H1 (cell line): ENCODE measurements around the gene PDGFRA. TPM values are rescaled to one million over a fixed set of nuclear protein-coding genes. Genes with fewer than 3 reads are reported as not detected.

Source experiments
- CTCF ChIA-PET: fragments of 300-600 bp; sonication (Branson Sonifier 250); formaldehyde crosslinking; loops from one replicate; lab custom pipeline; 2021; ENCODE audit not compliant: partially characterized antibody; lab: Charles Lee
- POLR2A ChIA-PET: fragments of 300-600 bp; sonication (Branson Sonifier 250); formaldehyde crosslinking; loops from one replicate; lab custom pipeline; 2021; ENCODE audit warnings: inconsistent platforms; ENCODE audit not compliant: partially characterized antibody; lab: Charles Lee
- DNase-seq, 2 experiments: peaks; one replicate each; pipeline versions ENCODE4 v3.0.0 to v3.0.0-alpha.2; 2010 to 2022; ENCODE audit warnings: low spot score in 2 of 2, low read depth in 1 of 2, mixed read lengths in 1 of 2
- FAIRE-seq: peaks from 2 replicates; lab custom pipeline; 2011; peaks lifted over from hg19 to GRCh38; lab: Jason Lieb, UNC
- H2AFZ ChIP-seq: 2 replicates; pipeline ENCODE4 v1.8.1; 2012; ENCODE audit warnings: low read length, inconsistent platforms
- H2AK5ac ChIP-seq: 2 replicates; pipeline ENCODE4 v1.6.1; 2013; ENCODE audit warnings: low read depth, low read length
- H2BK120ac ChIP-seq: replicated peaks from 2 replicates; pipeline ENCODE3; 2013; ENCODE audit warnings: low read depth, low read length, inconsistent platforms
- H2BK12ac ChIP-seq: 2 replicates; pipeline ENCODE4 v1.6.1; 2013; ENCODE audit warnings: low read depth, low read length
- H2BK15ac ChIP-seq: 2 replicates; pipeline ENCODE4 v1.6.1; 2013; ENCODE audit warnings: low read length
- H2BK20ac ChIP-seq: 2 replicates; pipeline ENCODE4 v1.6.1; 2013; ENCODE audit warnings: low read length
- H2BK5ac ChIP-seq: 2 replicates; pipeline ENCODE4 v1.6.1; 2013; ENCODE audit warnings: low read depth, low read length
- H3K14ac ChIP-seq: 2 replicates; pipeline ENCODE4 v1.6.1; 2013; ENCODE audit warnings: inconsistent platforms; ENCODE audit not compliant: insufficient read length
- H3K18ac ChIP-seq: 2 replicates; pipeline ENCODE4 v1.6.1; 2013; ENCODE audit warnings: low read length; ENCODE audit errors: extremely low read depth
- H3K23ac ChIP-seq: 2 replicates; pipeline ENCODE4 v1.6.1; 2013; ENCODE audit warnings: inconsistent platforms; ENCODE audit not compliant: insufficient read length
- H3K23me2 ChIP-seq: 2 replicates; pipeline ENCODE4 v1.6.1; 2013; ENCODE audit warnings: low read depth, low read length
- H3K27ac ChIP-seq: 2 replicates; pipeline ENCODE4 v1.6.1; 2011; ENCODE audit warnings: low read depth, low read length, inconsistent platforms
- H3K27me3 ChIP-seq, 4 experiments: replicated peaks in 1 of 4; 1 replicate in 1 of 4; 2 replicates in 3 of 4; pipeline versions ENCODE4 v1.6.1 to v1.8.1; 2011 to 2013; ENCODE audit warnings: low read length in 3 of 4, mild to moderate bottlenecking in 3 of 4, inconsistent platforms in 2 of 4, mixed read lengths in 2 of 4, moderate library complexity in 1 of 4; ENCODE audit not compliant: control insufficient read depth in 3 of 4, insufficient read depth in 3 of 4; ENCODE audit errors: extremely low read depth in 1 of 4
- H3K36me3 ChIP-seq, 4 experiments: 2 replicates each; pipeline versions ENCODE4 v1.6.1 to v1.8.1; 2011 to 2013; ENCODE audit warnings: mild to moderate bottlenecking in 4 of 4, low read length in 3 of 4, moderate library complexity in 2 of 4, control low read depth in 1 of 4, inconsistent platforms in 1 of 4; ENCODE audit not compliant: insufficient read depth in 4 of 4, control insufficient read depth in 2 of 4
- H3K4ac ChIP-seq: replicated peaks from 2 replicates; pipeline ENCODE3; 2013; ENCODE audit warnings: low read length, low read depth, mixed read lengths, inconsistent platforms; ENCODE audit not compliant: insufficient read length
- H3K4me1 ChIP-seq, 4 experiments: replicated peaks in 1 of 4; 1 replicate in 1 of 4; 2 replicates in 3 of 4; pipeline versions ENCODE4 v1.6.1 to v1.8.1; 2011 to 2013; ENCODE audit warnings: low read length in 3 of 4, inconsistent platforms in 2 of 4, mixed read lengths in 1 of 4; ENCODE audit not compliant: insufficient read depth in 4 of 4, control insufficient read depth in 3 of 4
- H3K4me2 ChIP-seq, 2 experiments: 2 replicates each; pipeline versions ENCODE4 v1.6.1 to v1.8.1; 2011 to 2013; ENCODE audit warnings: low read depth in 2 of 2, low read length in 2 of 2, control low read depth in 1 of 2, inconsistent platforms in 1 of 2, mild to moderate bottlenecking in 1 of 2; ENCODE audit not compliant: insufficient read depth in 1 of 2
- H3K4me3 ChIP-seq, 4 experiments: fragments of 200-600, 300-600 bp in 1 of 4; sonication (generic), shearing (Covaris generic), sonication (Bioruptor Twin) in 1 of 4; 2 replicates each; pipeline versions ENCODE4 v1.5.1 to v1.8.1; 2011 to 2016; ENCODE audit warnings: low read length in 4 of 4, low read depth in 3 of 4, control low read depth in 2 of 4, inconsistent platforms in 2 of 4, mild to moderate bottlenecking in 2 of 4, mixed read lengths in 1 of 4, moderate library complexity in 1 of 4; ENCODE audit not compliant: insufficient read depth in 2 of 4; ENCODE audit errors: extremely low read depth in 1 of 4
- H3K56ac ChIP-seq: replicated peaks from 2 replicates; pipeline ENCODE3; 2013; ENCODE audit warnings: low read depth, mild to moderate bottlenecking, mixed read lengths, low read length, inconsistent platforms; ENCODE audit not compliant: insufficient read length
- H3K79me1 ChIP-seq: 2 replicates; pipeline ENCODE4 v1.6.1; 2013; ENCODE audit warnings: low read depth, low read length, control low read depth
- H3K79me2 ChIP-seq, 2 experiments: 2 replicates each; pipeline versions ENCODE4 v1.6.1 to v1.8.1; 2012 to 2013; ENCODE audit warnings: low read length in 2 of 2, mild to moderate bottlenecking in 2 of 2, inconsistent platforms in 1 of 2; ENCODE audit not compliant: insufficient read depth in 2 of 2, control insufficient read depth in 1 of 2
- H3K9ac ChIP-seq, 4 experiments: replicated peaks in 1 of 4; 1 replicate in 1 of 4; 2 replicates in 3 of 4; pipeline versions ENCODE4 v1.6.1 to v1.8.1; 2011 to 2013; ENCODE audit warnings: low read depth in 3 of 4, low read length in 3 of 4, control low read depth in 2 of 4, mild to moderate bottlenecking in 2 of 4, moderate library complexity in 2 of 4, inconsistent platforms in 1 of 4; ENCODE audit errors: extremely low read depth in 1 of 4
- H3K9me3 ChIP-seq, 2 experiments: 2 replicates each; pipeline versions ENCODE4 v1.6.1 to v1.8.1; 2012 to 2013; ENCODE audit warnings: mild to moderate bottlenecking in 2 of 2, moderate library complexity in 2 of 2, control low read depth in 1 of 2, inconsistent platforms in 1 of 2, low read depth in 1 of 2, low read length in 1 of 2, mixed read lengths in 1 of 2; ENCODE audit not compliant: insufficient read depth in 2 of 2
- H4K20me1 ChIP-seq, 2 experiments: replicated peaks in 1 of 2; 2 replicates each; pipeline versions ENCODE3 to v1.8.1; 2011 to 2013; ENCODE audit warnings: inconsistent platforms in 2 of 2, low read length in 2 of 2, mild to moderate bottlenecking in 1 of 2; ENCODE audit not compliant: insufficient read depth in 2 of 2, control insufficient read depth in 1 of 2
- H4K5ac ChIP-seq: 2 replicates; pipeline ENCODE4 v1.6.1; 2013; ENCODE audit warnings: low read length, low read depth, mixed read lengths, inconsistent platforms; ENCODE audit not compliant: insufficient read length
- H4K8ac ChIP-seq: 2 replicates; pipeline ENCODE4 v1.8.0; 2013; ENCODE audit warnings: mild to moderate bottlenecking, moderate library complexity, low read length, inconsistent platforms; ENCODE audit not compliant: insufficient read depth; ENCODE audit errors: extremely low read depth
- H4K91ac ChIP-seq: replicated peaks from 2 replicates; pipeline ENCODE3; 2013; ENCODE audit warnings: low read length, mixed read lengths, inconsistent platforms; ENCODE audit not compliant: insufficient read length
- BCL11A ChIP-seq, 2 experiments: IDR thresholded peaks; one replicate each; pipeline ENCODE4 v1.6.1; 2011; ENCODE audit warnings: low read depth in 2 of 2, low read length in 2 of 2, mild to moderate bottlenecking in 2 of 2
- E2F6 ChIP-seq: IDR thresholded peaks from 2 replicates; pipeline ENCODE4 v1.6.1; 2012; ENCODE audit warnings: inconsistent platforms
- EZH2 ChIP-seq: fragments of 200-600 bp; sonication (generic); IDR thresholded peaks from 2 replicates; pipeline ENCODE4 v1.7.1; 2012; ENCODE audit warnings: low read depth, mild to moderate bottlenecking, moderate library complexity, low read length, inconsistent platforms; ENCODE audit not compliant: severe bottlenecking
- FOSL1 ChIP-seq: IDR thresholded peaks from 2 replicates; pipeline ENCODE4 v1.6.1; 2011; ENCODE audit warnings: mild to moderate bottlenecking, low read depth, low read length, moderate library complexity; ENCODE audit not compliant: insufficient read depth
- GTF2F1 ChIP-seq: IDR thresholded peaks from 2 replicates; pipeline ENCODE4 v1.6.1; 2012; ENCODE audit warnings: low read depth, low read length, improper control_type of control experiment, borderline replicate concordance
- RAD21 ChIP-seq, 2 experiments: IDR thresholded peaks in 1 of 2; conservative IDR thresholded peaks in 1 of 2; 2 replicates each; pipeline ENCODE4 v1.6.1; 2011; ENCODE audit warnings: low read depth in 2 of 2, low read length in 2 of 2, improper control_type of control experiment in 1 of 2, inconsistent platforms in 1 of 2, mild to moderate bottlenecking in 1 of 2, moderate library complexity in 1 of 2
- SIN3A ChIP-seq, 2 experiments: IDR thresholded peaks in 1 of 2; conservative IDR thresholded peaks in 1 of 2; 2 replicates each; pipeline ENCODE4 v1.6.1; 2011 to 2012; ENCODE audit warnings: low read length in 2 of 2, improper control_type of control experiment in 1 of 2, low read depth in 1 of 2, mild to moderate bottlenecking in 1 of 2
- SIX5 ChIP-seq: IDR thresholded peaks from 2 replicates; pipeline ENCODE4 v1.6.1; 2011; ENCODE audit warnings: mild to moderate bottlenecking, low read depth, low read length
- TAF7 ChIP-seq: optimal IDR thresholded peaks from 2 replicates; pipeline ENCODE3; 2011; ENCODE audit warnings: low read depth, mild to moderate bottlenecking, inconsistent platforms, low read length, moderate library complexity, borderline replicate concordance
- WGBS, 2 experiments: shearing (Covaris generic) in 1 of 2; methylation state at CpG; one replicate each; pipeline versions ENCODE4 v1.1.6 to v1.1.7; 2013 to 2015; ENCODE audit warnings: low lambda C conversion rate in 2 of 2, mixed read lengths in 2 of 2, inconsistent platforms in 1 of 2, low coverage in 1 of 2, missing lambda C conversion rate in 1 of 2; ENCODE audit not compliant: insufficient replicate concordance in 2 of 2, insufficient coverage in 1 of 2, insufficient read length in 1 of 2; ENCODE audit errors: extremely low coverage in 1 of 2, missing lambda C conversion rate in 1 of 2; 5-methylcytosine and 5-hydroxymethylcytosine counted together
- polyA plus RNA-seq, 7 experiments: library from polyadenylated mRNA; depleted of rRNA in 3 of 7; stranded (reverse) in 5 of 7; unstranded in 2 of 7; fragments of >200 nt in 5 of 7; fragments of 200-250 nt in 2 of 7; gene quantifications; 1 replicate in 5 of 7; 2 replicates in 1 of 7; 4 replicates in 1 of 7; pipeline versions ENCODE4 v1.2.1 to v1.2.3, GENCODE V29; 2011 to 2013; ENCODE audit warnings: missing spikeins in 2 of 7, mixed read lengths in 2 of 7
- total RNA-seq: library from RNA; stranded (reverse); fragmentation: NEBNext Ultra II Directional; extraction: Animal tissue kit (Norgen Biotek cat#: 25700); gene quantifications from 2 replicates; pipeline ENCODE4 v1.2.1, GENCODE V29; 2021
- TF ChIP-seq, protein P1 (sequence below): IDR thresholded peaks from 2 replicates; pipeline ENCODE4 v1.6.1; 2012; ENCODE audit warnings: low read length, inconsistent platforms

PDGFRA gene
- total and polyA plus RNA-seq, 2 of the 8 experiments (the other 6 are each of a cell fraction or from before 2014, with no cell fraction given) = 1.4 to 3.4 TPM

DNA sequence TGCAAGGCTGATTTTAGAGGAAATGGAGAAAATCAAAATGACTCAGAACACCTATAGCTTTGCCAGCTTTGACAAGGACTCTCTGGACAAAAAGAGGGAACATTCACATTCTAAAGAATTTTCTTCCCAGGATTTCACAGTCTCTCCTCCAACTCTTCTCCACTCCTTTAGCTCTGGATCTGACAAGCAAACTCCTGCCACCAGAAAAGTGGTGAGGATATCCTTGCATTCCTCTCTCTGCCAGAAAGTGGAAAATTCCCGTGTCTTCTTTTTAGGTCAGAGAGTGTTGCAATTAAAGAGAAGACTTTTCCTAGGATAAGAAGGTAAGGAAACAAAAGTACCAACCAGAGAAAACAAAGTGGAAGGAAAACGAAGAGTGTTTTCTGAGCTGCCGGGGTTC is 16.1 kb upstream of the PDGFRA start:
- Histone ChIP-seq H3K4me3 (no peak overlapping the region), H4K91ac (no peak overlapping the region), H3K9ac (no peak overlapping the region), H2BK5ac (no peak overlapping the region), H3K56ac (no peak overlapping the region), H2BK15ac (no peak overlapping the region), H3K14ac (no peak overlapping the region), H3K23ac (no peak overlapping the region), H3K4me1 (no peaks in the 10 kb centered on the region), H2BK12ac (no peak overlapping the region), H3K79me1 (no peaks in the 10 kb centered on the region), H3K9me3 (no peaks in the 10 kb centered on the region), H2AFZ (no peak overlapping the region), H2AK5ac (no peak overlapping the region), H2BK120ac (no peak overlapping the region), H3K23me2 (peaks cover 2% of the 10 kb centered on the region; the same call in 1 of the 2 replicates), H3K4me2 (no peak overlapping the region), H3K27me3 (peaks cover 0 to 5% (median 2%) of the 10 kb centered on the region in 4 experiments; a peak in 5 of 7 replicates), H4K8ac (no peak overlapping the region), H2BK20ac (no peak overlapping the region), H3K27ac (no peak overlapping the region), H4K5ac (no peak overlapping the region), H3K18ac (no peak overlapping the region), H4K20me1 (no peaks in the 10 kb centered on the region), H3K36me3 (no peaks in the 10 kb centered on the region), H3K79me2 (no peaks in the 10 kb centered on the region), H3K4ac (no peak overlapping the region)
- no peak for FAIRE-seq
- CTCF ChIA-PET = interaction anchor here (1.3 to 7.6 kb wide), 3 partner anchors 20 to 303 kb away, joined by 7 to 50 read pairs (median 28); no protein-coding TSS in a partner anchor
- WGBS, 2 experiments = 76% methylated on average over 3 of the region's 3 CpGs; no CpG with 5 or more reads in 1 of the 2 experiments
- no peak for DNase-seq
- POLR2A ChIA-PET = no interaction called here
- TF ChIP-seq SIX5 (no peak), FOSL1 (no peak), BCL11A (IDR thresholded peaks at IDR 0.05; ENCODE audit: low read depth in 2 of 2, low read length in 2 of 2) (no peak), RAD21 (IDR thresholded peaks at IDR 0.05 in 1 of 2, conservative IDR thresholded peaks at IDR 0.05 in 1 of 2; ENCODE audit: low read depth in 2 of 2, low read length in 2 of 2) (no peak), EZH2 (no peak), GTF2F1 (no peak), SIN3A (conservative IDR thresholded peaks at IDR 0.05 in 1 of 2, IDR thresholded peaks at IDR 0.05 in 1 of 2; ENCODE audit: low read depth in 1 of 2, low read length in 2 of 2) (no peak), E2F6 (no peak), TAF7 (no peak)
- TF ChIP-seq, protein P1, sequence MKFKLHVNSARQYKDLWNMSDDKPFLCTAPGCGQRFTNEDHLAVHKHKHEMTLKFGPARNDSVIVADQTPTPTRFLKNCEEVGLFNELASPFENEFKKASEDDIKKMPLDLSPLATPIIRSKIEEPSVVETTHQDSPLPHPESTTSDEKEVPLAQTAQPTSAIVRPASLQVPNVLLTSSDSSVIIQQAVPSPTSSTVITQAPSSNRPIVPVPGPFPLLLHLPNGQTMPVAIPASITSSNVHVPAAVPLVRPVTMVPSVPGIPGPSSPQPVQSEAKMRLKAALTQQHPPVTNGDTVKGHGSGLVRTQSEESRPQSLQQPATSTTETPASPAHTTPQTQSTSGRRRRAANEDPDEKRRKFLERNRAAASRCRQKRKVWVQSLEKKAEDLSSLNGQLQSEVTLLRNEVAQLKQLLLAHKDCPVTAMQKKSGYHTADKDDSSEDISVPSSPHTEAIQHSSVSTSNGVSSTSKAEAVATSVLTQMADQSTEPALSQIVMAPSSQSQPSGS = no peak
